Testis (tissue), 2 donors: ENCODE data around the gene SOX2.

ENCODE experiments used
- CTCF ChIP-seq, 3 experiments: fragments of 450-650 bp in 2 of 3; fragments of 200-600 bp in 1 of 3; sonication (generic) in 1 of 3; IDR thresholded peaks; one replicate each; pipeline ENCODE4 v1.5.1; 2016 to 2019; ENCODE audit warnings: antibody characterized with exemption in 3 of 3, mild to moderate bottlenecking in 2 of 3, moderate library complexity in 1 of 3
- POLR2A ChIP-seq: fragments of 450-650 bp; IDR thresholded peaks from one replicate; pipeline ENCODE4 v1.6.1; 2017; ENCODE audit warnings: antibody characterized with exemption, mild to moderate bottlenecking, moderate library complexity

GRCh38 chr3:181752202-181752671, 40.5 kb downstream of the SOX2 start:
- no peak for TF ChIP-seq POLR2A
- no peak for TF ChIP-seq CTCF (IDR thresholded peaks at IDR 0.05)
